ENCODE results near the gene RPH3AL. TPM values are rescaled to one million over a fixed set of nuclear protein-coding genes. Genes with fewer than 3 reads are reported as not detected.

The RPH3AL gene
- polyA plus RNA-seq, 4 donors = 10.5 to 18.8 (median 12.0) TPM

- DNase-seq (peak in 1 of 2 donors; percentile 42), FAIRE-seq (no peak)
- Histone ChIP-seq H3K9me3 (ENCODE audit: control insufficient read depth in 2 of 2, insufficient read depth in 1 of 2, low read depth in 1 of 2, low read length in 1 of 2) (peaks cover 0 to 3% of the 10 kb centered on the region in 2 donors), H3K4me1 (ENCODE audit: control insufficient read depth in 3 of 3, insufficient read depth in 2 of 3, low read depth in 1 of 3, low read length in 2 of 3) (peaks cover 0 to 22% (median 2%) of the 10 kb centered on the region in 3 donors), H3K27me3 (ENCODE audit: control insufficient read depth in 3 of 3, insufficient read depth in 3 of 3, low read length in 3 of 3) (no peaks in the 10 kb centered on the region), H3K27ac (ENCODE audit: low read depth in 1 of 3, low read length in 2 of 3) (peak overlapping the region in 2 of 3 donors; percentile 1 to 59), H3K36me3 (ENCODE audit: control insufficient read depth in 3 of 3, insufficient read depth in 2 of 3, low read depth in 1 of 3, low read length in 3 of 3) (no peaks in the 10 kb centered on the region), H3K4me3 (ENCODE audit: low read depth in 1 of 3, low read length in 3 of 3) (no peak overlapping the region)
- 78 to 82% (median 79%) methylated on average over 18 to 19 of the region's 19 CpGs for WGBS, 3 donors
Measured at GRCh38 chr17:383771-384621, 31.4 kb upstream of the RPH3AL start.

GRCh38 chr17:382644-383533 is 30.3 kb upstream of the RPH3AL start:
- peak overlapping the region; percentile 8 to 57 (median 56) for H3K27ac ChIP-seq (ENCODE audit: low read depth in 1 of 3, low read length in 2 of 3)
- peaks cover 0 to 22% (median 2%) of the 10 kb centered on the region in 3 donors for H3K4me1 ChIP-seq (ENCODE audit: control insufficient read depth in 3 of 3, insufficient read depth in 2 of 3, low read depth in 1 of 3, low read length in 2 of 3)
- H3K27me3 ChIP-seq (ENCODE audit: control insufficient read depth in 3 of 3, insufficient read depth in 3 of 3, low read length in 3 of 3) = no peaks in the 10 kb centered on the region
- no peaks in the 10 kb centered on the region for H3K9me3 ChIP-seq (ENCODE audit: control insufficient read depth in 2 of 2, insufficient read depth in 1 of 2, low read depth in 1 of 2, low read length in 1 of 2)
- WGBS, 3 donors = 52 to 58% (median 58%) methylated on average over 13 of the region's 13 CpGs
- H3K4me3 ChIP-seq (ENCODE audit: low read depth in 1 of 3, low read length in 3 of 3) = no peak overlapping the region
- FAIRE-seq (no peak), DNase-seq (peak; percentile 73 to 78)
- no peaks in the 10 kb centered on the region for H3K36me3 ChIP-seq (ENCODE audit: control insufficient read depth in 3 of 3, insufficient read depth in 2 of 3, low read depth in 1 of 3, low read length in 3 of 3)

GRCh38 chr17:381941-382643 is 29.5 kb upstream of the RPH3AL start:
- no peaks in the 10 kb centered on the region for H3K36me3 ChIP-seq (ENCODE audit: control insufficient read depth in 3 of 3, insufficient read depth in 2 of 3, low read depth in 1 of 3, low read length in 3 of 3)
- peak overlapping the region in 2 of 3 donors; percentile 18 to 56 for H3K27ac ChIP-seq (ENCODE audit: low read depth in 1 of 3, low read length in 2 of 3)
- no peak overlapping the region for H3K4me3 ChIP-seq (ENCODE audit: low read depth in 1 of 3, low read length in 3 of 3)
- H3K9me3 ChIP-seq (ENCODE audit: control insufficient read depth in 2 of 2, insufficient read depth in 1 of 2, low read depth in 1 of 2, low read length in 1 of 2) = no peaks in the 10 kb centered on the region
- H3K4me1 ChIP-seq (ENCODE audit: control insufficient read depth in 3 of 3, insufficient read depth in 2 of 3, low read depth in 1 of 3, low read length in 2 of 3) = peaks cover 0 to 22% (median 4%) of the 10 kb centered on the region in 3 donors
- no peaks in the 10 kb centered on the region for H3K27me3 ChIP-seq (ENCODE audit: control insufficient read depth in 3 of 3, insufficient read depth in 3 of 3, low read length in 3 of 3)
- FAIRE-seq = no peak
- 85 to 93% (median 86%) methylated on average over 9 of the region's 9 CpGs for WGBS, 3 donors
- DNase-seq = no peak

GRCh38 chr17:381516-381915 is 28.9 kb upstream of the RPH3AL start:
- H3K4me1 ChIP-seq (ENCODE audit: control insufficient read depth in 3 of 3, insufficient read depth in 2 of 3, low read depth in 1 of 3, low read length in 2 of 3) = peaks cover 0 to 22% (median 6%) of the 10 kb centered on the region in 3 donors
- DNase-seq (no peak), FAIRE-seq (no peak)
- no peak overlapping the region for H3K27ac ChIP-seq (ENCODE audit: low read depth in 1 of 3, low read length in 2 of 3)
- no peaks in the 10 kb centered on the region for H3K36me3 ChIP-seq (ENCODE audit: control insufficient read depth in 3 of 3, insufficient read depth in 2 of 3, low read depth in 1 of 3, low read length in 3 of 3)
- no peaks in the 10 kb centered on the region for H3K27me3 ChIP-seq (ENCODE audit: control insufficient read depth in 3 of 3, insufficient read depth in 3 of 3, low read length in 3 of 3)
- no peaks in the 10 kb centered on the region for H3K9me3 ChIP-seq (ENCODE audit: control insufficient read depth in 2 of 2, insufficient read depth in 1 of 2, low read depth in 1 of 2, low read length in 1 of 2)
- 73 to 88% (median 81%) methylated on average over 8 of the region's 8 CpGs for WGBS, 3 donors
- H3K4me3 ChIP-seq (ENCODE audit: low read depth in 1 of 3, low read length in 3 of 3) = no peak overlapping the region

- H3K4me1 ChIP-seq (ENCODE audit: control insufficient read depth in 3 of 3, insufficient read depth in 2 of 3, low read depth in 1 of 3, low read length in 2 of 3) = peaks cover 0 to 19% (median 4%) of the 10 kb centered on the region in 3 donors
- no peaks in the 10 kb centered on the region for H3K27me3 ChIP-seq (ENCODE audit: control insufficient read depth in 3 of 3, insufficient read depth in 3 of 3, low read length in 3 of 3)
- no peak overlapping the region for H3K4me3 ChIP-seq (ENCODE audit: low read depth in 1 of 3, low read length in 3 of 3)
- no peaks in the 10 kb centered on the region for H3K36me3 ChIP-seq (ENCODE audit: control insufficient read depth in 3 of 3, insufficient read depth in 2 of 3, low read depth in 1 of 3, low read length in 3 of 3)
- no peaks in the 10 kb centered on the region for H3K9me3 ChIP-seq (ENCODE audit: control insufficient read depth in 2 of 2, insufficient read depth in 1 of 2, low read depth in 1 of 2, low read length in 1 of 2)
- DNase-seq (no peak), FAIRE-seq (no peak)
- no peak overlapping the region for H3K27ac ChIP-seq (ENCODE audit: low read depth in 1 of 3, low read length in 2 of 3)
- WGBS, 3 donors = 87 to 88% (median 88%) methylated on average over 28 of the region's 28 CpGs
Measured at GRCh38 chr17:379531-380465, 27.2 kb upstream of the RPH3AL start.

- WGBS, 3 donors = 87 to 92% (median 88%) methylated on average over 5 of the region's 5 CpGs
- Histone ChIP-seq H3K36me3 (ENCODE audit: control insufficient read depth in 3 of 3, insufficient read depth in 2 of 3, low read depth in 1 of 3, low read length in 3 of 3) (no peaks in the 10 kb centered on the region), H3K9me3 (ENCODE audit: control insufficient read depth in 2 of 2, insufficient read depth in 1 of 2, low read depth in 1 of 2, low read length in 1 of 2) (no peaks in the 10 kb centered on the region), H3K4me3 (ENCODE audit: low read depth in 1 of 3, low read length in 3 of 3) (no peak overlapping the region), H3K4me1 (ENCODE audit: control insufficient read depth in 3 of 3, insufficient read depth in 2 of 3, low read depth in 1 of 3, low read length in 2 of 3) (peaks cover 0 to 7% (median 4%) of the 10 kb centered on the region in 3 donors), H3K27ac (ENCODE audit: low read depth in 1 of 3, low read length in 2 of 3) (no peak overlapping the region), H3K27me3 (ENCODE audit: control insufficient read depth in 3 of 3, insufficient read depth in 3 of 3, low read length in 3 of 3) (no peaks in the 10 kb centered on the region)
- no peak for DNase-seq
- no peak for FAIRE-seq
Measured at GRCh38 chr17:378068-378467, 25.5 kb upstream of the RPH3AL start.

GRCh38 chr17:376936-377863 is 24.6 kb upstream of the RPH3AL start:
- no peak for FAIRE-seq
- peak overlapping the region in 1 of 3 donors; percentile 53 for H3K27ac ChIP-seq (ENCODE audit: low read depth in 1 of 3, low read length in 2 of 3)
- peaks cover 0 to 4% (median 1%) of the 10 kb centered on the region in 3 donors for H3K4me1 ChIP-seq (ENCODE audit: control insufficient read depth in 3 of 3, insufficient read depth in 2 of 3, low read depth in 1 of 3, low read length in 2 of 3)
- no peak overlapping the region for H3K4me3 ChIP-seq (ENCODE audit: low read depth in 1 of 3, low read length in 3 of 3)
- no peaks in the 10 kb centered on the region for H3K9me3 ChIP-seq (ENCODE audit: control insufficient read depth in 2 of 2, insufficient read depth in 1 of 2, low read depth in 1 of 2, low read length in 1 of 2)
- H3K36me3 ChIP-seq (ENCODE audit: control insufficient read depth in 3 of 3, insufficient read depth in 2 of 3, low read depth in 1 of 3, low read length in 3 of 3) = no peaks in the 10 kb centered on the region
- WGBS, 3 donors = 53 to 62% (median 58%) methylated on average over 14 of the region's 14 CpGs
- no peaks in the 10 kb centered on the region for H3K27me3 ChIP-seq (ENCODE audit: control insufficient read depth in 3 of 3, insufficient read depth in 3 of 3, low read length in 3 of 3)
- DNase-seq = peak; percentile 16 to 26
